A549 (cell line): ENCODE results near the gene NLRC3.

ENCODE experiments used
- FOSL2 ChIP-seq, 2 experiments: fragments of 450-650 bp in 1 of 2; fragments of >200 bp in 1 of 2; sonication (Bioruptor Twin) in 1 of 2; formaldehyde crosslinking; IDR thresholded peaks; 2 replicates each; pipeline versions ENCODE4 v1.5.0 to v1.6.1; 2016 to 2020; ENCODE audit warnings: mild to moderate bottlenecking in 1 of 2, moderate library complexity in 1 of 2
- JUN ChIP-seq, 2 experiments: fragments of >200 bp; sonication (Bioruptor Twin); formaldehyde crosslinking; IDR thresholded peaks; 2 replicates in 1 of 2; 3 replicates in 1 of 2; pipeline ENCODE4 v1.6.1; 2016 to 2017
- POLR2A ChIP-seq: IDR thresholded peaks from 2 replicates; pipeline ENCODE4 v1.6.1; 2012; ENCODE audit warnings: mild to moderate bottlenecking, low read length
- RFX5 ChIP-seq: fragments of 450-650 bp; IDR thresholded peaks from 2 replicates; pipeline ENCODE4 v1.7.1; 2014; ENCODE audit warnings: antibody characterized with exemption, mild to moderate bottlenecking, moderate library complexity
- ZFP36 ChIP-seq: fragments of 450-650 bp; IDR thresholded peaks from 2 replicates; pipeline ENCODE4 v1.6.1; 2014; ENCODE audit warnings: borderline replicate concordance; ENCODE audit not compliant: partially characterized antibody
- ZSCAN20 ChIP-seq: fragments of 250-450 bp; sonication (Bioruptor Pico); IDR thresholded peaks from 2 replicates; pipeline ENCODE4 v1.8.0; 2022; ENCODE audit warnings: mild to moderate bottlenecking, moderate library complexity
- TF ChIP-seq, protein P1 (sequence below): fragments of >200 bp; sonication (Bioruptor Twin); formaldehyde crosslinking; IDR thresholded peaks from 3 replicates; pipeline ENCODE4 v1.5.1; 2016
- TF ChIP-seq, protein P2 (sequence below): IDR thresholded peaks from 2 replicates; pipeline ENCODE4 v1.6.1; 2012

DNA sequence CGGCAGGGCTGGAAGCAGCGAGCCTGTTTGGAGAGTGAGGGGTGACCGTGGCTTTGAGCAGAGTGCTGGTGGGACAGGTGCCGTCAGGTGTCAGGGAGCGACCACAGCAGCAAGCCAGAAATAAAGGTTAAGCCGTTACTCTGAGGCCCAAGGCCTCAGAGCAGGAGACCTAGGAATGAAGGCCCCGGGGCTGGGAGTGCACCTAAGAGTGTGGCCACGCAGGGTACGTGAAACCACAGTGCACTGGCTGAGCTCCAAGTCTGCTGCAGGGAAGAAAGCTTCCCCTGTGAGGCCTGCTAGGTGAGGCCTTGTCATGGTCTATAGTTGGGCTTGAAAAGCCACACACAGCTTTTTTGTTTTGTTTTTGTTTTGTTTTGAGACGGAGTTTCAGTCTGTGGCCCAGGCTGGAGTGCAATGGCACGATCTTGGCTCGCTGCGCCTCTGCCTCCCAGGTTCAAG is 67.7 kb downstream of the NLRC3 start:
- TF ChIP-seq, protein P1, sequence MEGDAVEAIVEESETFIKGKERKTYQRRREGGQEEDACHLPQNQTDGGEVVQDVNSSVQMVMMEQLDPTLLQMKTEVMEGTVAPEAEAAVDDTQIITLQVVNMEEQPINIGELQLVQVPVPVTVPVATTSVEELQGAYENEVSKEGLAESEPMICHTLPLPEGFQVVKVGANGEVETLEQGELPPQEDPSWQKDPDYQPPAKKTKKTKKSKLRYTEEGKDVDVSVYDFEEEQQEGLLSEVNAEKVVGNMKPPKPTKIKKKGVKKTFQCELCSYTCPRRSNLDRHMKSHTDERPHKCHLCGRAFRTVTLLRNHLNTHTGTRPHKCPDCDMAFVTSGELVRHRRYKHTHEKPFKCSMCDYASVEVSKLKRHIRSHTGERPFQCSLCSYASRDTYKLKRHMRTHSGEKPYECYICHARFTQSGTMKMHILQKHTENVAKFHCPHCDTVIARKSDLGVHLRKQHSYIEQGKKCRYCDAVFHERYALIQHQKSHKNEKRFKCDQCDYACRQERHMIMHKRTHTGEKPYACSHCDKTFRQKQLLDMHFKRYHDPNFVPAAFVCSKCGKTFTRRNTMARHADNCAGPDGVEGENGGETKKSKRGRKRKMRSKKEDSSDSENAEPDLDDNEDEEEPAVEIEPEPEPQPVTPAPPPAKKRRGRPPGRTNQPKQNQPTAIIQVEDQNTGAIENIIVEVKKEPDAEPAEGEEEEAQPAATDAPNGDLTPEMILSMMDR = no peak
- TF ChIP-seq RFX5 (no peak), FOSL2 (IDR thresholded peaks at IDR 0.05) (no peak), FOSL2 (CRISPR knock-in tag; IDR thresholded peaks at IDR 0.05) (no peak), ZSCAN20 (CRISPR knock-in tag) (no peak), POLR2A (no peak), JUN (IDR thresholded peaks at IDR 0.05) (no peak), ZFP36 (no peak)
- TF ChIP-seq, protein P2, sequence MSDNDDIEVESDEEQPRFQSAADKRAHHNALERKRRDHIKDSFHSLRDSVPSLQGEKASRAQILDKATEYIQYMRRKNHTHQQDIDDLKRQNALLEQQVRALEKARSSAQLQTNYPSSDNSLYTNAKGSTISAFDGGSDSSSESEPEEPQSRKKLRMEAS = no peak
